GM12872 (cell line): ENCODE results near the gene BORCS8.

Experiments
- TF ChIP-seq, protein P1 (sequence below): IDR thresholded peaks from 3 replicates; pipeline ENCODE4 v1.5.1; 2011; ENCODE audit warnings: low read depth, mild to moderate bottlenecking, low read length, moderate library complexity; ENCODE audit not compliant: insufficient read depth

BORCS8 gene

DNA sequence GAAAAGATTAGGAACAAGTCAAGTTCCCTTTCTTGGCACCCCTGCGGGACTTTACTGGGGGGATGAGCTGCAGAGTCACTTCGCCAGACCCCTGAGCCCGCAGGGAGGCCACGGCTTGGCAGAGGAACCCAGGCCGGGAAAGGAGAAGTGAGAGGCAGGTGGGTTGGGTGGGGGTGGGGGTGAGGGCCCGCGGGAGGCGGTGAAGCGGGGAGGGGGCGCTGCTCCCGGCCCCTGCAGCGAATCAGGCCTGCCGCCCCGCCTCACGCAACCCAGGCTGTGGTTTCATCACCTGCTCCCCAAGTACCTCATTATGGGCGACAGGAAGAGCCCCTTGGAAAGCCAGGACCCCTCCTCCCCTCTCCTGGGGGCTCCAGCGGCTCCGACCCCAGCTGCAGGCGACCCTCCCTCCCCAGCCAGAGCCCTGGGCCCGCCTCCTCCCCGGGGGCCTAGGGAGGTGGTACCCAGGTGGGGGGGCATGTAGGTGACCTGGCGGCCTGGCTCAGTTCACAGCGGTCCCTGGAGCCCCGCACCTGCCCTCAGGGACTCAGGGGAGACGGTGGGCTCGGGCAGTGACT lies 31.4 kb downstream of the BORCS8 start:
- TF ChIP-seq, protein P1, sequence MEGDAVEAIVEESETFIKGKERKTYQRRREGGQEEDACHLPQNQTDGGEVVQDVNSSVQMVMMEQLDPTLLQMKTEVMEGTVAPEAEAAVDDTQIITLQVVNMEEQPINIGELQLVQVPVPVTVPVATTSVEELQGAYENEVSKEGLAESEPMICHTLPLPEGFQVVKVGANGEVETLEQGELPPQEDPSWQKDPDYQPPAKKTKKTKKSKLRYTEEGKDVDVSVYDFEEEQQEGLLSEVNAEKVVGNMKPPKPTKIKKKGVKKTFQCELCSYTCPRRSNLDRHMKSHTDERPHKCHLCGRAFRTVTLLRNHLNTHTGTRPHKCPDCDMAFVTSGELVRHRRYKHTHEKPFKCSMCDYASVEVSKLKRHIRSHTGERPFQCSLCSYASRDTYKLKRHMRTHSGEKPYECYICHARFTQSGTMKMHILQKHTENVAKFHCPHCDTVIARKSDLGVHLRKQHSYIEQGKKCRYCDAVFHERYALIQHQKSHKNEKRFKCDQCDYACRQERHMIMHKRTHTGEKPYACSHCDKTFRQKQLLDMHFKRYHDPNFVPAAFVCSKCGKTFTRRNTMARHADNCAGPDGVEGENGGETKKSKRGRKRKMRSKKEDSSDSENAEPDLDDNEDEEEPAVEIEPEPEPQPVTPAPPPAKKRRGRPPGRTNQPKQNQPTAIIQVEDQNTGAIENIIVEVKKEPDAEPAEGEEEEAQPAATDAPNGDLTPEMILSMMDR = no peak

DNA sequence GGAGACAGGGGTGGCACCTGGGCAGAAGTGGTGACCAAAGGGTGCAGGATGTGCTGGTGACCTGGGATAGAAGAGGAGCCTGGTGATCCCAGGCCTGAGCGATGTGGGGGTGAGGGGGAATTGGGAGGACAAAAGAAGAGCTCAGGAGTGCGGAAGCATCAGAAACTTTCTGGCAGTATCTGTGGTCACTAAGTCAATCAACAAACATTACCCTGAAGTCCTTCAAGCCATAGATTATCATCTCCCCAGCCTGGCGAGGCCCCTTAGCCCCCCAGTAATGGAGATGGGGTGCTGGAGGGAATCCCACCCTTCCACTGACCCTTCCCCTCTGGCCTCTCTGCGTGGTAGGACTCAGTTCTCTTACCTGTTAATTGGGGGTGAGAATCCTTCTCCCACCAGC lies 32.4 kb downstream of the BORCS8 start:
- TF ChIP-seq, protein P1 = no peak

DNA sequence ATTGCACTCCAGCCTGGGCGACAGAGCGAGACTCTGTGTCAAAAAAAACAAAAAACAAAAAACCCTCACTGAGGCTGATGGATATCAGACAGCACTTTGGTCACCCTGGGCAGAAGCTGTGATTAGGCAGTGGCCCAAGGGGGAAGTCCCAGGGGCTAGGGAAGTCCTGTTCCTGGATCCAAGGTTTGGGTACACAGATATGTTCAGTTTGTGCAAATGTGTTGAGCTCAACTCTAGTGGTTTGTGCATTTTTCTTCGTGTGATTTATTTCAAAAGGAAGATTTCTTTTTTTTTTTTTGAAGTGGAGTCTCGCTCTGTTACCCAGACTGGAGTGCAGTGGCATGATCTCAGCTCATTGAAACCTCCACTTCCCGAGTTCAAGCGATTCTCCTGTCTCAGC lies 34.1 kb downstream of the BORCS8 start:
- TF ChIP-seq, protein P1 = no peak

DNA sequence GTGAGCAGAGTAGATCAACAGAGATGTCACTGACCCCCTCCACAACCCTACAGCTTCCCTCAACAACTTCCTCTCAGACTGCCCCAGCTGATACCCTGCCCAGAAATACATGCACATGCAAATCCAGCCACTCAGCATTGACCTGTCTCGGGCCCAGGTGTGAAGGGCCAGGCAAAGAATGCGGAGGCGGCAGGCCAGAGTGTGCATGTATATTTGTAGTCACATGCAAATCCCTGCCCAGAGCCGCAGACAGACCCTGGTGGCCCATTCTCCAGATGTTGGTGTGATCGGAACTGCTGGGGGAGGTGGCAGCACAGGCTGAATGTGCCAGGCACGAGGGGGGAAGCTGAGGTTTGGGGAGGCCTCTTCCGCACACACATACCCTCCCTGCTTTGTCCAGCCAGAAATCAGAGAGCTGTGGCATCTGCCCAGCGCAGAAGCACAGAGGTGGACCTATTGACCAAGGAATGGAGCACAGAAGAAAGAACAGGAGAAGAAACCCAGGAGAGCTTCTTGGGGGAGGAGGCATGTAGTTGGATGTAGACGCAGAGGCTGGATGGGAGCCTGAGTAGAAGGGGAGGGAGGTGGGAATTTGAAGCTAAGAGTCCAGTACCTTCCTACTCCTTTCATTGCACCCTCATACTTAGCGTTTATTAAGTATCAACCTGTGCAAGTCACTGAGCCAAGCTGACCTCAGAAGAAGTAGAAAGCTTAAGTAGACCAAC lies 36.3 kb downstream of the BORCS8 start:
- TF ChIP-seq, protein P1 = no peak

DNA sequence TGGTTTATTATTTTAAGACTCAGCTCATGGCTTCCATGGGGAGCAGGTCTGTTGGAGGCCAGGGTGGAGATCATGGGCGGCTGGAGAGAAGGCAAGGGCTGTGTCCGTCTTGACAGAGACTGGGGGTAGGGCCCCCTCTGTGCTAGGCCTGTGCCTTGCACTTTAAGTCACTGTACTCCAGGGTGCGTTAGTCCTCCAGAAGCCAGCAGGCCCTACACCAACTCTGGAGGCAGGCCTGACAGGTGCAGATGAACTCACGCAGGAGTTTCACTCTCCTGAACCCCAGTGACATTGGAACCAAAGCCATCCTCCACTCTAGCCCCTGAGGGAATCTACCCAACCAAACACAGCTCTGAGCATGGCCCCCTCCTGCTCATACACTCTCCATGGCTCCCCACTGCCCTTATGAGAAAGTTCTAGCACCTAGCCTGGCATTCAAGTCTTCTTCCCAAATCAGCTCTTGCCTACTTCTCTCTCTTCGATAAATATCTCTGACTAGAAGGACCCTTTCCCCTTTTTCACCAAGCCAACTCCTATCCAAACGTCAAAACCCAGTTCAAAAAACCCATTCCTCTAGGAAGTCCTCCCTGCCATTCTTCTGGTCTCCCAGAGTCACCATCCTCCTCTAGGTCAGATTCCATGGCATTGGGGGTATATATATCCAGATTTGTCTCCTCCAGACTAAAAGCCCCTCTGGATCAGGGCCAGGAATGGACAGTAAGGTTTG lies 37.0 kb downstream of the BORCS8 start:
- TF ChIP-seq, protein P1 = no peak

DNA sequence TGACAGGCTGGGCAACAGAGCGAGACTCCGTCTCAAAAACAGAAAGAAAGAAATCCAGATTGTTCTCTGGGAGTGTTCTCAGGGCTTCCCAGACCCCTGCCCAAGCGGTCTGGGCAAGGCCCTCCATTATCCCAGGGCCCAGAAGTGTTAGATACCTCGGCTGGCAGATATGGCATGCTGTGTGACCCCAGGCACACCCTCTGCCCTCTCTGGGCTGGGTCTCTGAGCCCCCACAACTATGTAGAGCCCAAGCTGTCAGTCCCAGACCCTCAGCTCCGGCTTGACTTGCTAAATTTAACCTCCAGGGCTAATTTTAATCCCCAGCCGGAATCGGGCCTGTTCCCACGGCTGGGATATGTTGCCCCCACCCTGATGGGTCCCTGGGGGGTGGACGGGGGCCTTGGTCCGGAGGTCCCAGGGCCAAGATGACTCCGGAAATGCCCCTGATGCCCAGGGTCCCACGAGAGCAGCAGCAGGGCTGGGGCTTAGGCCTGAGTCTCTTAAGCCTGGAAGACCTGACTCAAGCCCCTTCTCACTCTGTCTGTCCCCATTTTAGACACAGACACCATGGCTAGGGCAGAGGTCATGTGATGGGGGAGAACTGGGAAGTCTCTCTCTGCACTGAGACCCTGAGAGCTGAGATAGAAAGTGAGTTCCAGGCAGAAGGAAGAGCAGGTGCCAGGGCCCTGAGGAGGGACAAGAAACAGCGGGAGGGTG lies 39.1 kb downstream of the BORCS8 start:
- TF ChIP-seq, protein P1 = no peak

DNA sequence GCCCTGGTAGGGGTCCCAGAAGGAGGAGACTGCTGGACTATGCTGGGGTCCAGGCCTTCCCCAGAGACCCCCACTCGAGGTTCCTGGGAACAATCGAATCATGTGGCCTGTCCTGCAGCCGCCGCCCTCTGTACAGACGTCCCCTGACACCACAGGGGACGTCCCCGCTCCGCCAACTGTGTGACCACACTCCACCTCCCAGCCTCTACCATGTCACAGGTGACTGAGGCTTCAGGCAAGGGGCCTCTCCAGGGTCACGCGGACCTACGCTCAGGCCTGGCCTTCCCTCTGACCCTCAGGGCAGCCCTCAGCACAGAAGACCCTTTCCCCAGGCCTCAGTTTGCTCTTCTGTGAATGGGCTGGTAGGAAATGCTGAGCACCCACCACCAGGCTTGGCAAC lies 40.5 kb downstream of the BORCS8 start:
- TF ChIP-seq, protein P1 = no peak
